A673 (cell line): Measurements from ENCODE around the gene AUP1.

Source experiments
- EZH2 ChIP-seq: fragments of 200-600 bp; sonication (generic); IDR thresholded peaks from 2 replicates; pipeline ENCODE4 v1.6.1; 2017; ENCODE audit warnings: borderline replicate concordance, low read depth, mild to moderate bottlenecking, mixed read lengths, antibody characterized with exemption, low read length; ENCODE audit not compliant: poor library complexity, severe bottlenecking
- TF ChIP-seq, protein P1 (sequence below): fragments of 300-800, 200-600 bp; sonication (generic); conservative IDR thresholded peaks from 2 replicates; pipeline ENCODE4 v1.5.1; 2017; ENCODE audit warnings: low read depth, mild to moderate bottlenecking, antibody characterized with exemption, low read length, moderate library complexity, mixed read lengths

DNA sequence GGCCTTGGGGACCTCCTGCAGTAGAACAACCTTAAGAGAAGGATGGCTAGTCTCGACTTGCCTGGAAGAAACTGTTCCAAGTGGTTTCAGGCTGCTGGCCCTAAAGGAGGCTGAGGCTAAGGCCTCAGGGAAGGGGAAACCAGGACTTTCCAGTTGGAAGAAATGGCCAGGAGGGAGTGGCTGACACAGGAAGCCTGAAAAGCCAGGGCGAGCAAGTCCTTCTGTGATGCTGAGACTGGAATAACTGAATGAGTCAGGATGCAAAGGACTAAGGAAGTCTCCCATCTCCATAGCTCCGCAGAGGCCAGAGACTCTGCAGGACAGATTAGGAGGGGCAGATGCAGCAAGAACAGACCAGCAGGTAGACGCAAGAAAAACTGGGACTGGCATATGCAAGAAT lies 7.6 kb upstream of the AUP1 start:
- TF ChIP-seq, protein P1, sequence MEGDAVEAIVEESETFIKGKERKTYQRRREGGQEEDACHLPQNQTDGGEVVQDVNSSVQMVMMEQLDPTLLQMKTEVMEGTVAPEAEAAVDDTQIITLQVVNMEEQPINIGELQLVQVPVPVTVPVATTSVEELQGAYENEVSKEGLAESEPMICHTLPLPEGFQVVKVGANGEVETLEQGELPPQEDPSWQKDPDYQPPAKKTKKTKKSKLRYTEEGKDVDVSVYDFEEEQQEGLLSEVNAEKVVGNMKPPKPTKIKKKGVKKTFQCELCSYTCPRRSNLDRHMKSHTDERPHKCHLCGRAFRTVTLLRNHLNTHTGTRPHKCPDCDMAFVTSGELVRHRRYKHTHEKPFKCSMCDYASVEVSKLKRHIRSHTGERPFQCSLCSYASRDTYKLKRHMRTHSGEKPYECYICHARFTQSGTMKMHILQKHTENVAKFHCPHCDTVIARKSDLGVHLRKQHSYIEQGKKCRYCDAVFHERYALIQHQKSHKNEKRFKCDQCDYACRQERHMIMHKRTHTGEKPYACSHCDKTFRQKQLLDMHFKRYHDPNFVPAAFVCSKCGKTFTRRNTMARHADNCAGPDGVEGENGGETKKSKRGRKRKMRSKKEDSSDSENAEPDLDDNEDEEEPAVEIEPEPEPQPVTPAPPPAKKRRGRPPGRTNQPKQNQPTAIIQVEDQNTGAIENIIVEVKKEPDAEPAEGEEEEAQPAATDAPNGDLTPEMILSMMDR, result no peak
- no peak for TF ChIP-seq EZH2
